ENCODE measurements around the gene HBS1L. TPM values are rescaled to one million over a fixed set of nuclear protein-coding genes. Genes with fewer than 3 reads are reported as not detected.

The HBS1L gene
- total and polyA plus RNA-seq, 9 of the 15 experiments (the other 6 are each of a cell fraction or from before 2014, with no cell fraction given), result 101 to 199 (median 145) TPM

GRCh38 chr6:134967711-134968110, 86.9 kb downstream of the HBS1L start (continued):
- TF ChIP-seq, protein P1, sequence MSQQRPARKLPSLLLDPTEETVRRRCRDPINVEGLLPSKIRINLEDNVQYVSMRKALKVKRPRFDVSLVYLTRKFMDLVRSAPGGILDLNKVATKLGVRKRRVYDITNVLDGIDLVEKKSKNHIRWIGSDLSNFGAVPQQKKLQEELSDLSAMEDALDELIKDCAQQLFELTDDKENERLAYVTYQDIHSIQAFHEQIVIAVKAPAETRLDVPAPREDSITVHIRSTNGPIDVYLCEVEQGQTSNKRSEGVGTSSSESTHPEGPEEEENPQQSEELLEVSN (IDR thresholded peaks at IDR 0.05; ENCODE audit: borderline replicate concordance in 1 of 2, extremely low read depth in 1 of 2, insufficient read depth in 1 of 2, insufficient read length in 1 of 2, low read depth in 1 of 2, low read length in 1 of 2, poor library complexity in 1 of 2, severe bottlenecking in 1 of 2), result no peak
- TF ChIP-seq RBM25 (IDR thresholded peaks at IDR 0.05; ENCODE audit: low read depth, low read length, severe bottlenecking), result no peak

GRCh38 chr6:134964451-134965203, 90.0 kb downstream of the HBS1L start:
- FAIRE-seq, result no peak
- DNase-seq (ENCODE audit: extremely low read depth in 1 of 4, low spot score in 3 of 4), result no peak
- Histone ChIP-seq H3K9ac (ENCODE audit: insufficient read depth in 1 of 2, low read depth in 2 of 2, low read length in 2 of 2) (no peak overlapping the region), H3K9me1 (ENCODE audit: control insufficient read depth, insufficient read depth, low read length) (no peaks in the 10 kb centered on the region), H4K20me1 (replicated peaks; ENCODE audit: control insufficient read depth, insufficient read depth, low read length) (no peaks in the 10 kb centered on the region), H3K4me3 (no peak overlapping the region), H3K79me2 (ENCODE audit: control insufficient read depth, insufficient read depth, low read length) (no peaks in the 10 kb centered on the region), H3K27me3 (ENCODE audit: control insufficient read depth in 2 of 2, insufficient read depth in 2 of 2, low read length in 2 of 2) (no peaks in the 10 kb centered on the region), H3K36me3 (ENCODE audit: control insufficient read depth, insufficient read depth, low read length) (peaks cover 72% of the 10 kb centered on the region), H3K4me1 (replicated peaks in 1 of 2; ENCODE audit: control insufficient read depth in 2 of 2, insufficient read depth in 2 of 2, low read length in 2 of 2) (no peaks in the 10 kb centered on the region), H3K9me3 (replicated peaks; ENCODE audit: control insufficient read depth, insufficient read depth, low read depth, low read length) (no peaks in the 10 kb centered on the region), H3K4me2 (ENCODE audit: insufficient read depth, low read length) (no peak overlapping the region), H2AFZ (ENCODE audit: low read depth, low read length) (no peak overlapping the region), H3K27ac (ENCODE audit: extremely low read depth, low read depth, low read length) (no peak overlapping the region)
- BruUV-seq (replicated peaks), result no TSS peak
- no peak for ATAC-seq
- POLR2A ChIA-PET, result interaction anchor here (0.6 to 0.7 kb wide), 2 partner anchors 12 to 769 kb away, joined by 3 read pairs; no protein-coding TSS in a partner anchor
- CTCF ChIA-PET (ENCODE audit: low intra/inter-chr PET ratio), result no interaction called here
- in situ Hi-C loops (cut with MboI), result no loop called here
- intact Hi-C loops (cut with micrococcal nuclease), result no loop called here
- TF ChIP-seq PBX2 (CRISPR knock-in tag; IDR thresholded peaks at IDR 0.05; ENCODE audit: low read depth) (no peak), PBX2 (tag; conservative IDR thresholded peaks at IDR 0.05; ENCODE audit: low read depth) (peak; percentile 51; the same call in 1 of the 2 replicates), SMAD2 (IDR thresholded peaks at IDR 0.05; ENCODE audit: low read depth, low read length) (no peak)
- TF ChIP-seq, protein P2, sequence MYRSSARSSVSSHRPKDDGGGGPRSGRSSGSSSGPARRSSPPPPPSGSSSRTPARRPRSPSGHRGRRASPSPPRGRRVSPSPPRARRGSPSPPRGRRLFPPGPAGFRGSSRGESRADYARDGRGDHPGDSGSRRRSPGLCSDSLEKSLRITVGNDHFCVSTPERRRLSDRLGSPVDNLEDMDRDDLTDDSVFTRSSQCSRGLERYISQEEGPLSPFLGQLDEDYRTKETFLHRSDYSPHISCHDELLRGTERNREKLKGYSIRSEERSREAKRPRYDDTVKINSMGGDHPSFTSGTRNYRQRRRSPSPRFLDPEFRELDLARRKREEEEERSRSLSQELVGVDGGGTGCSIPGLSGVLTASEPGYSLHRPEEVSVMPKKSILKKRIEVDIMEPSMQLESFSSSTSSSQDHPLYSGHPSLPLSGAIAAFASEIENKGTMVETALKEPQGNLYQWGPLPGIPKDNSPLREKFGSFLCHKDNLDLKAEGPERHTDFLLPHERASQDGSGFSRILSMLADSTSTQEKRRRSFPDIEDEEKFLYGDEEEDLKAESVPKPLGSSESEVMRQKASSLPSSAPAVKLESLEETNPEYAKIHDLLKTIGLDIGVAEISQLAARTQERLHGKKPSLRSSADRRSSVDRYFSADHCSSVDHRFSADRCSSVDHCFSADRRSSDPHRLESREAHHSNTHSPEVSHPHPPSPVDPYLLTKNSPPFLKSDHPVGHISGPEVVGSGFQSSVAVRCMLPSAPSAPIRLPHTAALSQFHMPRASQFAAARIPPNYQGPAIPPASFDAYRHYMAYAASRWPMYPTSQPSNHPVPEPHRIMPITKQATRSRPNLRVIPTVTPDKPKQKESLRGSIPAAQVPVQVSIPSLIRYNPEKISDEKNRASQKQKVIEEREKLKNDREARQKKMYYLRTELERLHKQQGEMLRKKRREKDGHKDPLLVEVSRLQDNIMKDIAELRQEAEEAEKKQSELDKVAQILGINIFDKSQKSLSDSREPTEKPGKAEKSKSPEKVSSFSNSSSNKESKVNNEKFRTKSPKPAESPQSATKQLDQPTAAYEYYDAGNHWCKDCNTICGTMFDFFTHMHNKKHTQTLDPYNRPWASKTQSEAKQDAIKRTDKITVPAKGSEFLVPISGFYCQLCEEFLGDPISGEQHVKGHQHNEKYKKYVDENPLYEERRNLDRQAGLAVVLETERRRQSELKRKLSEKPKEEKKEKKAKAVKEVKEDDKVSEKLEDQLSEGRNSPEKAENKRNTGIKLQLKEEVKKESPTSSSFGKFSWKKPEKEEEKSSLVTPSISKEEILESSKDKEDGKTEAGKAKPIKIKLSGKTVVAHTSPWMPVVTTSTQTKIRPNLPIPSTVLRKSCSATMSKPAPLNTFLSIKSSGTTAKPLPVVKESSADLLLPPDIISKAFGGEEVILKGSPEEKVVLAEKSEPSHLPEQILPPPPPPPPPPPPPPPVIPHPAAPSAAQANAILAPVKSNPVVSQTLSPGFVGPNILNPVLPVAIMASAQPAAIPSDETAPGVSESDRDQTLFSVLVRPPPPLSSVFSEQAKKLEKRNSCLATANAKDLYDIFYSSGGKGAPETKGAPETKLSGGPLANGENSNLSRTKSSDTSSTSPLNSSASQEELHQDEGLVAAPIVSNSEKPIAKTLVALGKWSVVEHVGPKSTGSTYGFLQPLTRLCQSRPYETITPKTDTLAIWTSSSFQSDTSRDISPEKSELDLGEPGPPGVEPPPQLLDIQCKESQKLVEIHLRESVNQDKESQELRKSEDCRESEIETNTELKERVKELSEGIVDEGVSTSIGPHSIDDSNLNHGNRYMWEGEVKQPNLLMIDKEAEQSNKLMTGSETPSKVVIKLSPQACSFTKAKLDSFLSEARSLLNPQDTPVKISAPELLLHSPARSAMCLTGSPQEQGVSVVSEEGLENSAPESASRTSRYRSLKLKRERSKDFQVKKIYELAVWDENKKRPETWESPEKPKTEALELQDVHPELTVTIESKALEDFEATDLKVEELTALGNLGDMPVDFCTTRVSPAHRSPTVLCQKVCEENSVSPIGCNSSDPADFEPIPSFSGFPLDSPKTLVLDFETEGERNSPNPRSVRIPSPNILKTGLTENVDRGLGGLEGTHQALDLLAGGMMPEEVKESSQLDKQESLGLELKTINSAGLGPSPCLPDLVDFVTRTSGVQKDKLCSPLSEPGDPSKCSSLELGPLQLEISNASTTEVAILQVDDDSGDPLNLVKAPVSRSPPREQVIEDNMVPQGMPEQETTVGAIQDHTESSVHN (IDR thresholded peaks at IDR 0.05; ENCODE audit: borderline replicate concordance in 1 of 2, low read depth in 1 of 2), result no peak
- 43% methylated on average over 1 of the region's 1 CpG for WGBS (ENCODE audit: insufficient coverage, low coverage, missing lambda C conversion rate)
